ENCODE data around the gene ZFHX2.

The ZFHX2 gene

GRCh38 chr14:23580948-23581281 is 29.4 kb upstream of the ZFHX2 start:
- H3K9ac ChIP-seq (ENCODE audit: low read length) = no peak overlapping the region
- no peaks in the 10 kb centered on the region for H3K36me3 ChIP-seq (ENCODE audit: control insufficient read depth, low read depth, low read length)
- H3K27me3 ChIP-seq (ENCODE audit: control insufficient read depth, insufficient read depth, low read length) = peaks cover 11% of the 10 kb centered on the region
- no peaks in the 10 kb centered on the region for H3K9me3 ChIP-seq (ENCODE audit: control insufficient read depth, low read depth, low read length)
- peaks cover 10% of the 10 kb centered on the region for H3K4me1 ChIP-seq (ENCODE audit: control insufficient read depth, low read depth, low read length)
- no peak overlapping the region for H3K4me3 ChIP-seq (ENCODE audit: low read length)
- no peak overlapping the region for H3K27ac ChIP-seq (ENCODE audit: low read length)

- no peak overlapping the region for H3K9ac ChIP-seq (ENCODE audit: low read length)
- peaks cover 11% of the 10 kb centered on the region for H3K27me3 ChIP-seq (ENCODE audit: control insufficient read depth, insufficient read depth, low read length)
- H3K4me1 ChIP-seq (ENCODE audit: control insufficient read depth, low read depth, low read length) = peaks cover 10% of the 10 kb centered on the region
- no peaks in the 10 kb centered on the region for H3K9me3 ChIP-seq (ENCODE audit: control insufficient read depth, low read depth, low read length)
- H3K27ac ChIP-seq (ENCODE audit: low read length) = no peak overlapping the region
- peaks cover under 1% of the 10 kb centered on the region for H3K36me3 ChIP-seq (ENCODE audit: control insufficient read depth, low read depth, low read length)
- H3K4me3 ChIP-seq (ENCODE audit: low read length) = no peak overlapping the region
Observed at GRCh38 chr14:23580152-23580926, 28.8 kb upstream of the ZFHX2 start.

GRCh38 chr14:23579739-23580138 is 28.2 kb upstream of the ZFHX2 start:
- H3K9me3 ChIP-seq (ENCODE audit: control insufficient read depth, low read depth, low read length) = no peaks in the 10 kb centered on the region
- H3K9ac ChIP-seq (ENCODE audit: low read length) = no peak overlapping the region
- H3K27ac ChIP-seq (ENCODE audit: low read length) = no peak overlapping the region
- H3K4me3 ChIP-seq (ENCODE audit: low read length) = no peak overlapping the region
- peaks cover 11% of the 10 kb centered on the region for H3K27me3 ChIP-seq (ENCODE audit: control insufficient read depth, insufficient read depth, low read length)
- H3K36me3 ChIP-seq (ENCODE audit: control insufficient read depth, low read depth, low read length) = peaks cover 4% of the 10 kb centered on the region
- peaks cover 10% of the 10 kb centered on the region for H3K4me1 ChIP-seq (ENCODE audit: control insufficient read depth, low read depth, low read length)

GRCh38 chr14:23579311-23579630 is 27.7 kb upstream of the ZFHX2 start:
- no peaks in the 10 kb centered on the region for H3K9me3 ChIP-seq (ENCODE audit: control insufficient read depth, low read depth, low read length)
- peaks cover 10% of the 10 kb centered on the region for H3K4me1 ChIP-seq (ENCODE audit: control insufficient read depth, low read depth, low read length)
- H3K9ac ChIP-seq (ENCODE audit: low read length) = no peak overlapping the region
- H3K27ac ChIP-seq (ENCODE audit: low read length) = no peak overlapping the region
- no peak overlapping the region for H3K4me3 ChIP-seq (ENCODE audit: low read length)
- H3K27me3 ChIP-seq (ENCODE audit: control insufficient read depth, insufficient read depth, low read length) = peaks cover 11% of the 10 kb centered on the region
- H3K36me3 ChIP-seq (ENCODE audit: control insufficient read depth, low read depth, low read length) = peaks cover 4% of the 10 kb centered on the region

- Histone ChIP-seq H3K27me3 (ENCODE audit: control insufficient read depth, insufficient read depth, low read length) (peaks cover 11% of the 10 kb centered on the region), H3K9ac (ENCODE audit: low read length) (no peak within 1 kb of the TSS), H3K4me1 (ENCODE audit: control insufficient read depth, low read depth, low read length) (peaks cover 10% of the 10 kb centered on the region), H3K9me3 (ENCODE audit: control insufficient read depth, low read depth, low read length) (no peaks in the 10 kb centered on the region), H3K4me3 (ENCODE audit: low read length) (peak within 1 kb of the TSS; percentile 54), H3K36me3 (ENCODE audit: control insufficient read depth, low read depth, low read length) (peaks cover 4% of the 10 kb centered on the region), H3K27ac (ENCODE audit: low read length) (no peak within 1 kb of the TSS)
Observed at GRCh38 chr14:23578560-23579310, 27.2 kb upstream of the ZFHX2 start, which contains the start of gene JPH4. Gene JPH4 (minus strand): TSS chr14:23578790. CDS start chr14:23577453, 1,337 bp downstream.

- Histone ChIP-seq H3K4me1 (ENCODE audit: control insufficient read depth, low read depth, low read length) (peaks cover 10% of the 10 kb centered on the region), H3K4me3 (ENCODE audit: low read length) (peak overlapping the region; percentile 54), H3K27ac (ENCODE audit: low read length) (no peak overlapping the region), H3K36me3 (ENCODE audit: control insufficient read depth, low read depth, low read length) (peaks cover 4% of the 10 kb centered on the region), H3K9me3 (ENCODE audit: control insufficient read depth, low read depth, low read length) (no peaks in the 10 kb centered on the region), H3K9ac (ENCODE audit: low read length) (no peak overlapping the region), H3K27me3 (ENCODE audit: control insufficient read depth, insufficient read depth, low read length) (peaks cover 11% of the 10 kb centered on the region)
Observed at GRCh38 chr14:23577710-23578392, 26.3 kb upstream of the ZFHX2 start.

GRCh38 chr14:23577004-23577681 is 25.6 kb upstream of the ZFHX2 start:
- H3K27ac ChIP-seq (ENCODE audit: low read length) = no peak overlapping the region
- H3K9ac ChIP-seq (ENCODE audit: low read length) = no peak overlapping the region
- peaks cover 4% of the 10 kb centered on the region for H3K36me3 ChIP-seq (ENCODE audit: control insufficient read depth, low read depth, low read length)
- H3K9me3 ChIP-seq (ENCODE audit: control insufficient read depth, low read depth, low read length) = no peaks in the 10 kb centered on the region
- peak overlapping the region; percentile 54 for H3K4me3 ChIP-seq (ENCODE audit: low read length)
- H3K4me1 ChIP-seq (ENCODE audit: control insufficient read depth, low read depth, low read length) = peaks cover 10% of the 10 kb centered on the region
- peaks cover 11% of the 10 kb centered on the region for H3K27me3 ChIP-seq (ENCODE audit: control insufficient read depth, insufficient read depth, low read length)

GRCh38 chr14:23573384-23574015 is 21.9 kb upstream of the ZFHX2 start:
- Histone ChIP-seq H3K4me3 (ENCODE audit: low read length) (no peak overlapping the region), H3K9me3 (ENCODE audit: control insufficient read depth, low read depth, low read length) (no peaks in the 10 kb centered on the region), H3K4me1 (ENCODE audit: control insufficient read depth, low read depth, low read length) (peaks cover 8% of the 10 kb centered on the region), H3K27ac (ENCODE audit: low read length) (no peak overlapping the region), H3K36me3 (ENCODE audit: control insufficient read depth, low read depth, low read length) (peaks cover 8% of the 10 kb centered on the region), H3K9ac (ENCODE audit: low read length) (no peak overlapping the region), H3K27me3 (ENCODE audit: control insufficient read depth, insufficient read depth, low read length) (peaks cover 11% of the 10 kb centered on the region)

- Histone ChIP-seq H3K9me3 (ENCODE audit: control insufficient read depth, low read depth, low read length) (no peaks in the 10 kb centered on the region), H3K9ac (ENCODE audit: low read length) (no peak overlapping the region), H3K4me1 (ENCODE audit: control insufficient read depth, low read depth, low read length) (peaks cover 14% of the 10 kb centered on the region), H3K4me3 (ENCODE audit: low read length) (no peak overlapping the region), H3K27ac (ENCODE audit: low read length) (no peak overlapping the region), H3K36me3 (ENCODE audit: control insufficient read depth, low read depth, low read length) (peaks cover 8% of the 10 kb centered on the region), H3K27me3 (ENCODE audit: control insufficient read depth, insufficient read depth, low read length) (peaks cover 11% of the 10 kb centered on the region)
Observed at GRCh38 chr14:23572836-23573235, 21.3 kb upstream of the ZFHX2 start.

GRCh38 chr14:23572524-23572828 is 20.9 kb upstream of the ZFHX2 start:
- H3K27ac ChIP-seq (ENCODE audit: low read length) = no peak overlapping the region
- peaks cover 15% of the 10 kb centered on the region for H3K4me1 ChIP-seq (ENCODE audit: control insufficient read depth, low read depth, low read length)
- H3K4me3 ChIP-seq (ENCODE audit: low read length) = no peak overlapping the region
- H3K9me3 ChIP-seq (ENCODE audit: control insufficient read depth, low read depth, low read length) = no peaks in the 10 kb centered on the region
- H3K27me3 ChIP-seq (ENCODE audit: control insufficient read depth, insufficient read depth, low read length) = peaks cover 11% of the 10 kb centered on the region
- H3K36me3 ChIP-seq (ENCODE audit: control insufficient read depth, low read depth, low read length) = peaks cover 8% of the 10 kb centered on the region
- H3K9ac ChIP-seq (ENCODE audit: low read length) = no peak overlapping the region
